ENCODE measurements around the gene ZFYVE28.
A peak's percentile ranks its signal among the peaks of the same experiment; 100 is the strongest.

ZFYVE28 gene

DNA sequence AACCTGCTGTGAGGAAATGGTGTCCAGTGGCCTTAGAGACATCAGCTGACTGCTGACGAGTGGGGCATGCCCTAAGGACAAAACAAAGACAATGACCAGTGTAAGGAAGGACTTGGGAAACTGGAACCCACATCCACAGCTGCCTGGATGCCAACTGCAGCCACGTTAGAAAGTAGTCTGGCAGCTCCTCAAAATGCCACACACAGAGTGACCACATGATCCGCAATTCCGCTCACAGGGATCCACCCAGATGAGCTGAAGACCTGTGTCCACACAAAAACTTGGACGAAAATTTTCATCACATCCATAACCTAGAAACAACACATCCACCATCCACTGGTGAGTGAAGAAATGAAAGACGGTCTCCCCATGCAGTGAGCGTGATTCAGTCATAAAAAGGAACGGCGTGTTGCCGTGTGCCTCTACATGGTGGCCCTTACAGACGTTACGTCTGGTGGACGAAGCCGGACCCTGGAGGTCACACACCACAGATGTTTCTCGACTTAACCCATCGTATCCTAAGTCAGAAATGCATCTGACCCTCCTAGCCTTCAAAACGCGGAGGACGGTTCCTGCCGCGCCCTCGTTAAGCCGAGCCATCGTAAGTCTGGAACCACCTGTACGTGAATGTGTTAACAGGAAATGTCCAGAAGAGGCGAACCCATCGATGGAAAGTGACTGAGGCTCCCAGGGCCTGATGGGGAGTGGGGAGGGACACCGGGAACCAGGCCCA, 115.9 kb downstream of the ZFYVE28 start:
- no peak for DNase-seq

DNA sequence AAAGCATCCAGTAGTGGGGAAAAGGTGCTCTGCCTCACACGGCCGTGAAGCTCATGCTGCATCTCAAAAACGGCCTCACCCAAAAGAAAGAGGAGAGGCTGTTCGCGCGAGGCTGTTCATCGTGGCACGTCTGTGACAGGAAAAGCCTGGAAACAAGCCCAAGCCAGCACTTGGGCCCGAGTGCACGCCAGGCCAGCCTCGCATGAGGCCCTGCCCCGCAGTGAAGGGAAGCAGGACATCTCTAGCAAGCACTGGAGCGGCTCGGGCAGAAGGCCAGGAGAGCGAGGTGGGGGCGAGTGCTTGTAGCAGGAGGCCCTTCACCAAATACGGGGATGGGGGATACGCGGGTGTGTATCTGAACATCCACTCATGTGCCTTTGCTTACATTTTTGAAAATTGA, 116.6 kb downstream of the ZFYVE28 start:
- no peak for DNase-seq

DNA sequence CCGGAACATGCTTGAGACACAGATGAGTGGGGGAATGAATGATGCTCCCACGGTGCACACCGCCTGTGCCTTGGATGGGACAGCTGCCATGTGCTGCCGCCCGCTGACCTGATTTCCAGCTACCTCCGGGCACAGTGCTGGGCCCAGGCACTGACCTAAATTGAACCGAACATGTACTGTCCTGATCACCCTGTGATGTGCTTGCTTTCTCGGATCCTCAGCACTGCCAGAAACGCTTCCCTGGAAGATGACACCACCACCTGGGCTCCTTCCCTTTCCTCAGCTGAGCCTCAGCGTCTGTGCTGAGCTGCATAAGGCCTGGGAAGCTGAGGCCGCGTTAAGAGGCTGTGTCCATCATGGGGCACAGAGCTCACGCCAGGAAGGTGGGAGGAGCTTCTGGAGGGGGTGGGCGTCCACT, 117.2 kb downstream of the ZFYVE28 start:
- DNase-seq, result no peak

DNA sequence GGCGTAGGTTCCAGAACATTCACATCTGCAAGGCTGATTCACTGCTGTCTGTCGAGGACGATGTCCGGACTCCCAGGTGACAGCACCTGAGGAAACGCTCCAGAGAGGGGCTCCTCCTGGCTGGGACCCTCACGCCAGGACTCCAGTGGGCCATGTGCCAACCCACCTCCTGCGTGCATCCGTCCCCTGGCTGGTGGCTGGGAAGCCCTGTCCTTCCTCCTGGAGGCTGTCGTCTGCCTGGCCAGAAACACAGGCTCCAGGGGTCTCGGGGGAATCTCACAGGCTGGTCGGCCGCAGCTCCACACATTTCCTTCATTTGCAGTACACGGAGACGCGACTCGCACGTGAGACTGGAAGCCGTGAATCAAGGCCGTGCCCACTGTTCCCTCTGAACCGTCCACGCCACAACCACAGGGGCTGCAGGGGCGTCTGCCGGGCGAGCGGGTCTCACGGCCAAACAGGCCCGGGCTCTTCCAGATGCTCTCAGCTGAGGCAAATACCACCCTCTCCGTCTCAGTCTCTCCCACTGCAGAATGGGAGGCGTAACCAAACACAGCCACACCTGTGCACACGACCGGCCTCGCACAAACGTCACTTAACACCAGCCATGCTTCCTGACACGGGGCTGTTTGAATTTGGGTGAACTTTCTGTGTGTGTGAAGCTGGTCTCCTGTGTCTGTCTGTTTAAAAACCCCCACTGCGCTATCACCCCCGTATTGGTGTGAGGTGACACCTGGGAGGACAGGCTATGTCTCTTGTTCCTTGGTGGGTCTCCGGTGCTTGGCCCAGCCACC, 117.8 kb downstream of the ZFYVE28 start:
- no peak for DNase-seq

DNA sequence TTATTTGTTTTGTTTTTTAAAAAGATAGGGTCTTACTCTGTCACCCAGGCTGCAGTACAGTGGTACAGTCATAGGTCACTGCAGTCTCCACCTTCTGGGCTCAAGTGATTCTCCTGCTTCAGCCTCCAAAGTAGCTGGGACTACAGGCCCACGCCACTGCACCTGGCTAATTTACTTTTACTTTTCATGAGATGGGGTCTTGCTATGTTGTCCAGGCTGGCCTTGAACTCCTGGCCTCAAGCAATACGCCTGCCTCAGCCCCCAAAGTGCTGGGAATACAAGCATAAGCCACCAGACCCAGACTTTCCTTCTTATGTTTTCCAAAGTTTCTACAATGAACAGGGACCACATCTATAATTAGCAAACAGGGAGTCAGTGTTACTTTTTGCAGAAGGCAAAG, 118.7 kb downstream of the ZFYVE28 start:
- DNase-seq, result no peak

DNA sequence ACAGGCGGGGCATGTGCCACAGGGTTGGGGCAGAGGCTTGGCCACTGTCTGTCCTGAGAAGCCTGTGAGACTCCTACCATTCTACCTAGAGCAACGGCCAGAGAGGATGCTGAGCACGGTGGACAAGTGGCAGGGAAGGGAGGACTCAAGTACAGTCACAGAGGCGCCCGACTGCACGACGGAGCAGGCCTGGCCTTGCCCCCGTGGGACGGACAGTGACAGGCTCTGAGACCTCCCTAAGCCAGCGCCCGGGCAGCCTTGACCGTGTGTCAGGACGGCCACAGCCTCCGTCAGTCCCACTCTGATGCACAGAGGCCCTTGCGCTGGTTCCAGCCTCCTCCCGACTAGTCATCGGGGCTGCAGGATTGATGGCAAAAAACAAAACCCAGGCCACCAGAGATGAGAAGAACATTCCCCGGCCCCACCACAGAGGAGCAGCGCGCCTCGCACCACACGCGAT, 119.9 kb downstream of the ZFYVE28 start:
- no peak for DNase-seq

DNA sequence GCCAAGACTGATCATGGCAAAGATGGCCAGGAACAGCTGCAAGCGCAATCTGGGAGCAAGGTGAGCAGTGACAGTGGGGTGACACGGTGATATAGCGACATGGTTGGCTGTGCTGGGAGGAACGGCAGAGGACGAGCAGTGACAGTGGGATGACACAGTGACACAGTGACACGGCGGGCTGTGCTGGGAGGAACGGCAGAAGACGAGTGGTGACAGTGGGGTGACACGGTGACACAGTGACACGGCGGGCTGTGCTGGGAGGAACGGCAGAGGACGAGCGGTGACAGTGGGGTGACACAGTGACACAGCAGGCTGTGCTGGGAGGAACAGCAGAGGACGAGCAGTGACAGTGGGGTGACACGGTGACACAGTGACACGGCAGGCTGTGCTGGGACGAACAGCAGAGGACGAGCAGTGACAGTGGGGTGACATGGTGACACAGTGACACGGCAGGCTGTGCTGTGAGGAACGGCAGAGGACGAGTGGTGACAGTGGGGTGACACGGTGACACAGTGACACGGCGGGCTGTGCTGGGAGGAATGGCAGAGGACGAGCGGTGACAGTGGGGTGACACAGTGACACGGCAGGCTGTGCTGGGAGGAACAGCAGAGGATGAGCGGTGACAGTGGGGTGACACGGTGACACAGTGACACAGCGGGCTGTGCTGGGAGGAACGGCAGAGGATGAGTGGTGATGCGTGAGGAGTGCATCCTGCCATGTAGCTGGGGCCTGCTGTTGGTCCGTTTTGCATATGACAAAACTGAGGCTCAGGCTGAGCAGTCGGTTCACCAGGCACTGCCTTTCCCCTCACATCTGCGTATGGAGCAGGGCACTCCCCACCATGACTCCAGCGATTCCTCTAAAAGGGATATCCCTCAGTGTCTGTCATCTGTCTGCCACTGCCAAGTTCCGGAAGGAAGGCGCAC, 120.6 kb downstream of the ZFYVE28 start:
- no peak for DNase-seq

- DNase-seq, result no peak
Measured at GRCh38 chr4:2296631-2297601, 121.5 kb downstream of the ZFYVE28 start.

DNA sequence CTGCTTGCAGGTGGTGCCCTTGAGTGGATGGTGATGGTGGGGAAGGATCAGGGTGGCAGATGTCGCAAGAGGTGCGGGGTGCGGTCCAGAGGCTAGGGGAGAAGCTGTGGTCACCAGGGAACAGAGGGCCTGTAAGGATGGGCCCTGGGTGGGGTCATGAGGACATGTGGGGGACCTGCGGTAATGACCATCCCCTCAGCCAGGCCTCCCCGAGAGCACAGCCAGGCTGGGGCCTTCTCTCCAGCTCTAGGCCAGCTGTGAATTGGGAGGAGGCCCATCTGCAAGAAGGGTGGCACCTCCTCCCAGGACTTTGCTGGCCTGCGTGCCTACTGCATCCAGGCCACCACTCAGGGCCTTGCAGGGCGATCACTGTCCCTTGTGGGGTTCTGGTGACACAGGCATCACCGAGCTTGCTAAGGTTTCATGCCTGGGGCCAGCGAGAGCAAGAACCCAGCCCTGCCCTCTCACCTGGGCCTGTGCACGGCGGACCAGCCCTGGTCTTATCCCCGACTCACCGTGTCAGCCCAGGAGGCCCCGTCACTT, 122.5 kb downstream of the ZFYVE28 start:
- no peak for DNase-seq

GRCh38 chr4:2295500-2295899, 122.9 kb downstream of the ZFYVE28 start:
- DNase-seq, result no peak

GRCh38 chr4:2292646-2293108, 125.8 kb downstream of the ZFYVE28 start:
- no peak for DNase-seq

- DNase-seq, result no peak
Measured at GRCh38 chr4:2291705-2292645, 126.5 kb downstream of the ZFYVE28 start.

- DNase-seq, result peak; percentile 73
Measured at GRCh38 chr4:2290974-2291704, 127.3 kb downstream of the ZFYVE28 start.

DNA sequence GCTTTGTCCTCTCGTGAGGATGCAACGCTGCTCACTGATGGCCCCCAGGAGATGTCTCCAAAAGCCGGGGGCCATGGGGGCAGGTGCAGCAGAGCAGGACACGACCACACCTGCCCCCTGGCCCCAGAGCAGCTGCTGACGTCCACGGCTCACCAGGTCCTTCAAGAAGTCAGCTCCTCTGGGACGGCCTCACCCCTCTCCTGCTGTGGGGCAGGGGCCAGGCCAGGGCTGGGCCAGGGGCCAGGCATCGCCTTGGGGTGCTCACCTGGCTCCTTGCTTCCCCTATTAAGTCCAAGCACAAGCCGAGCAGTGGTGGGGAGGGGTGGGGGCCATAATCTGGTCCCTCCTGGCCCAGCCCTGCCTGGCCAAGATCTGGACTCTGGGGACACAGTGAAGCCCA, 128.0 kb downstream of the ZFYVE28 start:
- no peak for DNase-seq

DNA sequence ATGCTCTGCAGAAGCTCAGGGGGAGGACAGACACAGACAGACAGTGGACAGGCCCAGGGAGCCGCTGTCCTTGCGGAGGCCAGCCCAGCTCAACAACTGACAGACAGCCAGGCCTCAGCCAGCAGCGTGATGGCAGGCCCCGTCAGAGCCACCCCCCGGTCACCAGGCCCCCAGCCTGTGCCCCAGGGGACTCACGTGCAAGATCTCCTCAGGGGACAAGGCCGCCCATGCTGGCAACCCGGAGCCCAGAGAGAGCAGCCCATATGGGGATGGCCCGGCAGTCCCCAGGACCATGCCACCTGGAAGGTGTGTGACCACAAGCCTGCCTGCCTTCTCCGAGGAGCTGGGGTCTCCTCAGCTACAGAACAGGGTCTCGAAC, 128.5 kb downstream of the ZFYVE28 start:
- DNase-seq, result no peak

GRCh38 chr4:2289311-2289954, 129.0 kb downstream of the ZFYVE28 start:
- DNase-seq, result no peak

- DNase-seq, result peak; percentile 1
Measured at GRCh38 chr4:2288051-2288541, 130.3 kb downstream of the ZFYVE28 start.

GRCh38 chr4:2287594-2287915, 130.9 kb downstream of the ZFYVE28 start:
- DNase-seq, result no peak

Data from effector CD4-positive, alpha-beta T cell (primary cell).